H1 (cell line): Measurements from ENCODE around the gene FIG4. TPM values are rescaled to one million over a fixed set of nuclear protein-coding genes. Genes with fewer than 3 reads are reported as not detected.

ENCODE experiments used
- CTCF ChIA-PET: fragments of 300-600 bp; sonication (Branson Sonifier 250); formaldehyde crosslinking; loops from one replicate; lab custom pipeline; 2021; ENCODE audit not compliant: partially characterized antibody; lab: Charles Lee
- POLR2A ChIA-PET: fragments of 300-600 bp; sonication (Branson Sonifier 250); formaldehyde crosslinking; loops from one replicate; lab custom pipeline; 2021; ENCODE audit warnings: inconsistent platforms; ENCODE audit not compliant: partially characterized antibody; lab: Charles Lee
- DNase-seq, 2 experiments: peaks; one replicate each; pipeline versions ENCODE4 v3.0.0 to v3.0.0-alpha.2; 2010 to 2022; ENCODE audit warnings: low spot score in 2 of 2, low read depth in 1 of 2, mixed read lengths in 1 of 2
- FAIRE-seq: peaks from 2 replicates; lab custom pipeline; 2011; peaks lifted over from hg19 to GRCh38; lab: Jason Lieb, UNC
- H2AFZ ChIP-seq: 2 replicates; pipeline ENCODE4 v1.8.1; 2012; ENCODE audit warnings: low read length, inconsistent platforms
- H2AK5ac ChIP-seq: 2 replicates; pipeline ENCODE4 v1.6.1; 2013; ENCODE audit warnings: low read depth, low read length
- H2BK120ac ChIP-seq: replicated peaks from 2 replicates; pipeline ENCODE3; 2013; ENCODE audit warnings: low read depth, low read length, inconsistent platforms
- H2BK12ac ChIP-seq: 2 replicates; pipeline ENCODE4 v1.6.1; 2013; ENCODE audit warnings: low read depth, low read length
- H2BK15ac ChIP-seq: 2 replicates; pipeline ENCODE4 v1.6.1; 2013; ENCODE audit warnings: low read length
- H2BK20ac ChIP-seq: 2 replicates; pipeline ENCODE4 v1.6.1; 2013; ENCODE audit warnings: low read length
- H2BK5ac ChIP-seq: 2 replicates; pipeline ENCODE4 v1.6.1; 2013; ENCODE audit warnings: low read depth, low read length
- H3K14ac ChIP-seq: 2 replicates; pipeline ENCODE4 v1.6.1; 2013; ENCODE audit warnings: inconsistent platforms; ENCODE audit not compliant: insufficient read length
- H3K18ac ChIP-seq: 2 replicates; pipeline ENCODE4 v1.6.1; 2013; ENCODE audit warnings: low read length; ENCODE audit errors: extremely low read depth
- H3K23ac ChIP-seq: 2 replicates; pipeline ENCODE4 v1.6.1; 2013; ENCODE audit warnings: inconsistent platforms; ENCODE audit not compliant: insufficient read length
- H3K23me2 ChIP-seq: 2 replicates; pipeline ENCODE4 v1.6.1; 2013; ENCODE audit warnings: low read depth, low read length
- H3K27ac ChIP-seq: 2 replicates; pipeline ENCODE4 v1.6.1; 2011; ENCODE audit warnings: low read depth, low read length, inconsistent platforms
- H3K27me3 ChIP-seq, 4 experiments: replicated peaks in 1 of 4; 1 replicate in 1 of 4; 2 replicates in 3 of 4; pipeline versions ENCODE4 v1.6.1 to v1.8.1; 2011 to 2013; ENCODE audit warnings: low read length in 3 of 4, mild to moderate bottlenecking in 3 of 4, inconsistent platforms in 2 of 4, mixed read lengths in 2 of 4, moderate library complexity in 1 of 4; ENCODE audit not compliant: control insufficient read depth in 3 of 4, insufficient read depth in 3 of 4; ENCODE audit errors: extremely low read depth in 1 of 4
- H3K36me3 ChIP-seq, 4 experiments: 2 replicates each; pipeline versions ENCODE4 v1.6.1 to v1.8.1; 2011 to 2013; ENCODE audit warnings: mild to moderate bottlenecking in 4 of 4, low read length in 3 of 4, moderate library complexity in 2 of 4, control low read depth in 1 of 4, inconsistent platforms in 1 of 4; ENCODE audit not compliant: insufficient read depth in 4 of 4, control insufficient read depth in 2 of 4
- H3K4ac ChIP-seq: replicated peaks from 2 replicates; pipeline ENCODE3; 2013; ENCODE audit warnings: low read length, low read depth, mixed read lengths, inconsistent platforms; ENCODE audit not compliant: insufficient read length
- H3K4me1 ChIP-seq, 4 experiments: replicated peaks in 1 of 4; 1 replicate in 1 of 4; 2 replicates in 3 of 4; pipeline versions ENCODE4 v1.6.1 to v1.8.1; 2011 to 2013; ENCODE audit warnings: low read length in 3 of 4, inconsistent platforms in 2 of 4, mixed read lengths in 1 of 4; ENCODE audit not compliant: insufficient read depth in 4 of 4, control insufficient read depth in 3 of 4
- H3K4me2 ChIP-seq, 2 experiments: 2 replicates each; pipeline versions ENCODE4 v1.6.1 to v1.8.1; 2011 to 2013; ENCODE audit warnings: low read depth in 2 of 2, low read length in 2 of 2, control low read depth in 1 of 2, inconsistent platforms in 1 of 2, mild to moderate bottlenecking in 1 of 2; ENCODE audit not compliant: insufficient read depth in 1 of 2
- H3K4me3 ChIP-seq, 4 experiments: fragments of 200-600, 300-600 bp in 1 of 4; sonication (generic), shearing (Covaris generic), sonication (Bioruptor Twin) in 1 of 4; 2 replicates each; pipeline versions ENCODE4 v1.5.1 to v1.8.1; 2011 to 2016; ENCODE audit warnings: low read length in 4 of 4, low read depth in 3 of 4, control low read depth in 2 of 4, inconsistent platforms in 2 of 4, mild to moderate bottlenecking in 2 of 4, mixed read lengths in 1 of 4, moderate library complexity in 1 of 4; ENCODE audit not compliant: insufficient read depth in 2 of 4; ENCODE audit errors: extremely low read depth in 1 of 4
- H3K56ac ChIP-seq: replicated peaks from 2 replicates; pipeline ENCODE3; 2013; ENCODE audit warnings: low read depth, mild to moderate bottlenecking, mixed read lengths, low read length, inconsistent platforms; ENCODE audit not compliant: insufficient read length
- H3K79me1 ChIP-seq: 2 replicates; pipeline ENCODE4 v1.6.1; 2013; ENCODE audit warnings: low read depth, low read length, control low read depth
- H3K79me2 ChIP-seq, 2 experiments: 2 replicates each; pipeline versions ENCODE4 v1.6.1 to v1.8.1; 2012 to 2013; ENCODE audit warnings: low read length in 2 of 2, mild to moderate bottlenecking in 2 of 2, inconsistent platforms in 1 of 2; ENCODE audit not compliant: insufficient read depth in 2 of 2, control insufficient read depth in 1 of 2
- H3K9ac ChIP-seq, 4 experiments: replicated peaks in 1 of 4; 1 replicate in 1 of 4; 2 replicates in 3 of 4; pipeline versions ENCODE4 v1.6.1 to v1.8.1; 2011 to 2013; ENCODE audit warnings: low read depth in 3 of 4, low read length in 3 of 4, control low read depth in 2 of 4, mild to moderate bottlenecking in 2 of 4, moderate library complexity in 2 of 4, inconsistent platforms in 1 of 4; ENCODE audit errors: extremely low read depth in 1 of 4
- H3K9me3 ChIP-seq, 2 experiments: 2 replicates each; pipeline versions ENCODE4 v1.6.1 to v1.8.1; 2012 to 2013; ENCODE audit warnings: mild to moderate bottlenecking in 2 of 2, moderate library complexity in 2 of 2, control low read depth in 1 of 2, inconsistent platforms in 1 of 2, low read depth in 1 of 2, low read length in 1 of 2, mixed read lengths in 1 of 2; ENCODE audit not compliant: insufficient read depth in 2 of 2
- H4K20me1 ChIP-seq, 2 experiments: replicated peaks in 1 of 2; 2 replicates each; pipeline versions ENCODE3 to v1.8.1; 2011 to 2013; ENCODE audit warnings: inconsistent platforms in 2 of 2, low read length in 2 of 2, mild to moderate bottlenecking in 1 of 2; ENCODE audit not compliant: insufficient read depth in 2 of 2, control insufficient read depth in 1 of 2
- H4K5ac ChIP-seq: 2 replicates; pipeline ENCODE4 v1.6.1; 2013; ENCODE audit warnings: low read length, low read depth, mixed read lengths, inconsistent platforms; ENCODE audit not compliant: insufficient read length
- H4K8ac ChIP-seq: 2 replicates; pipeline ENCODE4 v1.8.0; 2013; ENCODE audit warnings: mild to moderate bottlenecking, moderate library complexity, low read length, inconsistent platforms; ENCODE audit not compliant: insufficient read depth; ENCODE audit errors: extremely low read depth
- H4K91ac ChIP-seq: replicated peaks from 2 replicates; pipeline ENCODE3; 2013; ENCODE audit warnings: low read length, mixed read lengths, inconsistent platforms; ENCODE audit not compliant: insufficient read length
- BCL11A ChIP-seq, 2 experiments: IDR thresholded peaks; one replicate each; pipeline ENCODE4 v1.6.1; 2011; ENCODE audit warnings: low read depth in 2 of 2, low read length in 2 of 2, mild to moderate bottlenecking in 2 of 2
- EP300 ChIP-seq, 2 experiments: IDR thresholded peaks; 1 replicate in 1 of 2; 2 replicates in 1 of 2; pipeline ENCODE4 v1.6.1; 2011 to 2012; ENCODE audit warnings: low read depth in 2 of 2, low read length in 2 of 2, mild to moderate bottlenecking in 2 of 2, borderline replicate concordance in 1 of 2, inconsistent platforms in 1 of 2, moderate library complexity in 1 of 2
- JUN ChIP-seq: IDR thresholded peaks from 2 replicates; pipeline ENCODE4 v1.6.1; 2011; ENCODE audit warnings: low read depth, mild to moderate bottlenecking, improper control_type of control experiment, low read length
- KDM4A ChIP-seq: IDR thresholded peaks from one replicate; pipeline ENCODE4 v1.7.1; 2012; ENCODE audit warnings: low read depth, mild to moderate bottlenecking, moderate library complexity, low read length, inconsistent platforms; ENCODE audit not compliant: severe bottlenecking
- MAFK ChIP-seq: IDR thresholded peaks from 2 replicates; pipeline ENCODE4 v1.6.1; 2012; ENCODE audit warnings: low read depth, mild to moderate bottlenecking, improper control_type of control experiment, low read length
- PHF8 ChIP-seq: fragments of 200-600 bp; sonication (generic); conservative IDR thresholded peaks from 2 replicates; pipeline ENCODE4 v1.7.1; 2012; ENCODE audit warnings: low read depth, mild to moderate bottlenecking, inconsistent platforms, low read length, moderate library complexity
- POU5F1 ChIP-seq: IDR thresholded peaks from 2 replicates; pipeline ENCODE4 v1.6.1; 2011; ENCODE audit warnings: low read depth, mild to moderate bottlenecking, low read length, moderate library complexity
- SAP30 ChIP-seq: fragments of 300-600 bp; sonication (generic); IDR thresholded peaks from 2 replicates; pipeline ENCODE4 v1.7.1; 2012; ENCODE audit warnings: low read length, moderate library complexity, mild to moderate bottlenecking, inconsistent platforms; ENCODE audit not compliant: insufficient read depth, insufficient replicate concordance
- SIRT6 ChIP-seq: IDR thresholded peaks from one replicate; pipeline ENCODE4 v1.7.1; 2012; ENCODE audit warnings: low read length, inconsistent platforms
- SP2 ChIP-seq: IDR thresholded peaks from 2 replicates; pipeline ENCODE4 v1.6.1; 2012; ENCODE audit warnings: mild to moderate bottlenecking, low read length, inconsistent platforms
- TAF1 ChIP-seq: IDR thresholded peaks from 2 replicates; pipeline ENCODE4 v1.6.1; 2011; ENCODE audit warnings: mild to moderate bottlenecking, low read depth, low read length
- TBP ChIP-seq: IDR thresholded peaks from 2 replicates; pipeline ENCODE4 v1.6.1; 2011; ENCODE audit warnings: low read depth, low read length, improper control_type of control experiment
- USF2 ChIP-seq: IDR thresholded peaks from 2 replicates; pipeline ENCODE4 v1.6.1; 2011; ENCODE audit warnings: low read length, improper control_type of control experiment
- YY1 ChIP-seq: IDR thresholded peaks from 2 replicates; pipeline ENCODE4 v1.6.1; 2011; ENCODE audit warnings: low read depth, mild to moderate bottlenecking, low read length
- WGBS, 2 experiments: shearing (Covaris generic) in 1 of 2; methylation state at CpG; one replicate each; pipeline versions ENCODE4 v1.1.6 to v1.1.7; 2013 to 2015; ENCODE audit warnings: low lambda C conversion rate in 2 of 2, mixed read lengths in 2 of 2, inconsistent platforms in 1 of 2, low coverage in 1 of 2, missing lambda C conversion rate in 1 of 2; ENCODE audit not compliant: insufficient replicate concordance in 2 of 2, insufficient coverage in 1 of 2, insufficient read length in 1 of 2; ENCODE audit errors: extremely low coverage in 1 of 2, missing lambda C conversion rate in 1 of 2; 5-methylcytosine and 5-hydroxymethylcytosine counted together
- polyA plus RNA-seq, 7 experiments: library from polyadenylated mRNA; depleted of rRNA in 3 of 7; stranded (reverse) in 5 of 7; unstranded in 2 of 7; fragments of >200 nt in 5 of 7; fragments of 200-250 nt in 2 of 7; gene quantifications; 1 replicate in 5 of 7; 2 replicates in 1 of 7; 4 replicates in 1 of 7; pipeline versions ENCODE4 v1.2.1 to v1.2.3, GENCODE V29; 2011 to 2013; ENCODE audit warnings: missing spikeins in 2 of 7, mixed read lengths in 2 of 7
- total RNA-seq: library from RNA; stranded (reverse); fragmentation: NEBNext Ultra II Directional; extraction: Animal tissue kit (Norgen Biotek cat#: 25700); gene quantifications from 2 replicates; pipeline ENCODE4 v1.2.1, GENCODE V29; 2021

Gene FIG4
- total and polyA plus RNA-seq, 2 of the 8 experiments (the other 6 are each of a cell fraction or from before 2014, with no cell fraction given), result 11.8 to 21.9 TPM

- CTCF ChIA-PET, result interaction anchor here (0.9 kb wide), 1 partner anchor 9 kb away, joined by 4 read pairs; no protein-coding TSS in a partner anchor
- Histone ChIP-seq H3K27ac (no peak overlapping the region), H3K36me3 (no peaks in the 10 kb centered on the region), H2BK15ac (no peak overlapping the region), H3K18ac (no peak overlapping the region), H2BK20ac (no peak overlapping the region), H2AFZ (no peak overlapping the region), H4K5ac (no peak overlapping the region), H3K14ac (no peak overlapping the region), H3K4me3 (no peak overlapping the region), H2BK12ac (no peak overlapping the region), H3K23me2 (no peaks in the 10 kb centered on the region), H2BK120ac (no peak overlapping the region), H3K79me1 (no peaks in the 10 kb centered on the region), H4K91ac (no peak overlapping the region), H3K56ac (no peak overlapping the region), H3K9ac (no peak overlapping the region), H2BK5ac (no peak overlapping the region), H3K4ac (no peak overlapping the region), H4K8ac (no peak overlapping the region), H2AK5ac (no peak overlapping the region), H3K4me1 (no peaks in the 10 kb centered on the region), H4K20me1 (no peaks in the 10 kb centered on the region), H3K23ac (no peak overlapping the region), H3K9me3 (no peaks in the 10 kb centered on the region), H3K79me2 (no peaks in the 10 kb centered on the region), H3K4me2 (no peak overlapping the region), H3K27me3 (no peaks in the 10 kb centered on the region)
- no peak for DNase-seq
- 95% methylated on average over 4 of the region's 4 CpGs; no CpG with 5 or more reads in 1 of the 2 experiments for WGBS, 2 experiments
- FAIRE-seq, result no peak
- POLR2A ChIA-PET, result no interaction called here
- TF ChIP-seq PHF8 (no peak), JUN (no peak), BCL11A (IDR thresholded peaks at IDR 0.05; ENCODE audit: low read depth in 2 of 2, low read length in 2 of 2) (no peak), SIRT6 (no peak), SP2 (no peak), EP300 (IDR thresholded peaks at IDR 0.05; ENCODE audit: borderline replicate concordance in 1 of 2, low read depth in 2 of 2, low read length in 2 of 2) (no peak), TAF1 (no peak), POU5F1 (no peak), USF2 (no peak), KDM4A (no peak), SAP30 (no peak), MAFK (no peak), TBP (no peak), YY1 (no peak)
Observed at GRCh38 chr6:109669811-109670210, 21.3 kb upstream of the FIG4 start.
